Activated T-cell treated with anti-CD3 and anti-CD28 coated beads for 1 hour (primary cell): Measurements from ENCODE around the gene ESRRB.

Experiments
- DNase-seq: peaks from one replicate; pipeline ENCODE4 v3.0.0-alpha.2; 2020; ENCODE audit warnings: low read depth

Gene ESRRB

GRCh38 chr14:76375947-76376404 is at the start of gene ESRRB:
TSS of gene ESRRB (plus strand) at chr14:76376137. CDS start at chr14:76376402, 265 bp downstream.
- no peak for DNase-seq

- DNase-seq, result no peak
These were observed 48.8 kb upstream of the ESRRB start for GRCh38 chr14:76326918-76327689.

GRCh38 chr14:76328457-76329137 is 47.3 kb upstream of the ESRRB start:
- DNase-seq, result no peak

GRCh38 chr14:76329154-76329928 is 46.6 kb upstream of the ESRRB start:
- no peak for DNase-seq

GRCh38 chr14:76329951-76330350 is 46.0 kb upstream of the ESRRB start:
- DNase-seq, result no peak

- DNase-seq, result no peak
These were observed 45.3 kb upstream of the ESRRB start for GRCh38 chr14:76330411-76331327.

- DNase-seq, result no peak
These were observed 44.5 kb upstream of the ESRRB start for GRCh38 chr14:76331328-76332011.

GRCh38 chr14:76333664-76334063 is 42.3 kb upstream of the ESRRB start:
- no peak for DNase-seq

GRCh38 chr14:76334316-76334715 is 41.6 kb upstream of the ESRRB start:
- no peak for DNase-seq

- DNase-seq, result no peak
These were observed 39.1 kb upstream of the ESRRB start for GRCh38 chr14:76336876-76337275.

GRCh38 chr14:76337635-76338545 is 38.0 kb upstream of the ESRRB start:
- DNase-seq, result no peak

- no peak for DNase-seq
These were observed 36.0 kb upstream of the ESRRB start for GRCh38 chr14:76339728-76340615.

- DNase-seq, result no peak
These were observed 32.6 kb upstream of the ESRRB start for GRCh38 chr14:76343386-76343785.

GRCh38 chr14:76346391-76347160 is 29.4 kb upstream of the ESRRB start:
- DNase-seq, result no peak

- no peak for DNase-seq
These were observed 27.0 kb upstream of the ESRRB start for GRCh38 chr14:76348898-76349297.

- DNase-seq, result no peak
These were observed 25.9 kb upstream of the ESRRB start for GRCh38 chr14:76349993-76350392.

- DNase-seq, result no peak
These were observed 25.3 kb upstream of the ESRRB start for GRCh38 chr14:76350671-76351070.

GRCh38 chr14:76351941-76352340 is 24.0 kb upstream of the ESRRB start:
- DNase-seq, result no peak
